GM21576 (cell line): Measurements from ENCODE around the gene LRRD1.
"Not testable (repeated sequence)": the region's sequence is repeated elsewhere in the genome, so short reads cannot be mapped to it uniquely, and the experiment has no call there.

ENCODE experiments used
- ATAC-seq: cut with Tn5 transposase; IDR thresholded peaks from one replicate; pipeline ENCODE4 v1.9.1; 2021; ENCODE audit warnings: mild to moderate bottlenecking, moderate library complexity; ENCODE audit not compliant: unreplicated experiment

The LRRD1 gene

GRCh38 chr7:92142791-92143190 lies 36.2 kb downstream of the LRRD1 start:
- not testable (repeated sequence) for ATAC-seq

DNA sequence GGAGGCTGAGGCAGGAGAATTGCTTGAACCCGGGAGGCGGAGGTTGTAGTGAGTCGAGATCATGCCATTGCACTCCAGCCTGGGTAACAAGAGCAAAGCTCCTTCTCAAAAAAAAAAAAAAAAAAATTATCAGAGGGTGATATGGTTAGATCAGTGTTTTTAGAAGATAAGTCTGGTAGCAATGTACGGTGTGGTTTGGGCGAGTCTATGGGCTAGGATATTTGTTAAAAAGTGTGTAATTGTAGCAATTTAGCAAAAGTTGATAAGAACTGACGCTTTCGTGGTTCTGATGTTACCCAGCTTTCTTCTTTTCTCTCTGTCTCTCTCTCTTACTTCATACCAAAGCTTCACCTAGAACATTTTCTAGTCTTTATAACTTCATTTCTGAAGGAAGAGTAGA lies 37.8 kb downstream of the LRRD1 start:
- ATAC-seq = no peak

GRCh38 chr7:92137557-92137956 lies 41.4 kb downstream of the LRRD1 start:
- no peak for ATAC-seq

DNA sequence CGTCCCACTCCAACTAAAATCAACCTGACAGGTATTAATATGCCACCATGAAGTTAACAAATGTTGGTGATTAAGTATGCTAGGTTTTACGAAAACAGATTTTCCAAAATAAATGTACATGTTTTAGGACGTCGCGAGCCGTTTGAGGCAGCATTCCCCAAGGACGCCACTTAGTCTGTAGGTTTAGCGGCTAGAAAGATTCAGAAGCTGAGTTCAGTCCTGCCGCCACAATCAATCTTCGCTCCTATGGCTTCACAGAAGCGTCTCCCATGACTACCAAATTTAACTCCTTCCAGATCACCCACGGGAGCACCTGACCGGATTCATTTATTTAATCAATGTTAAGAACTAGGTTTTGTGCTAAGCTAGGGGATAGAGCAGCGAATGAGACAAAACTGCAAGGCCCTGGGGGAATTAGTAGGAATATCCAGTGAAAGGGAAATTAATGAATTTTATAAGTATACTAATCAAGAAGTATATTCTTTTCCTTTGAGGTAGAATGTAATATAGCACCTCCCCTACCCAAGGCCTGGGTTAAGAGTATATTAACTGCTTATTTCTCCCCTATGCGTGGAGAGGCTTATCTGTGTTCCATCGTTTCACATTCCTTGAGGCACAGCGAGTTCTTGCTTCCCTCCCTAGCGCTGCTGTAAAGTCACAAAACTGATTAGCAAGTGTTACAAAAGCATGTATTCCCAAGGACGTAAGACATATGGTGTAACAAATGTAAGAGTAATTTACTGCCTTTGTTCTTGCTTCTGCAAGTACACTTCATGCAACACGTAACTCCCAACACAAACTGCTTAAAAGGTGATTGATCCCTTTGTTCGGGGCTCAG lies 43.7 kb downstream of the LRRD1 start:
- ATAC-seq = no peak

DNA sequence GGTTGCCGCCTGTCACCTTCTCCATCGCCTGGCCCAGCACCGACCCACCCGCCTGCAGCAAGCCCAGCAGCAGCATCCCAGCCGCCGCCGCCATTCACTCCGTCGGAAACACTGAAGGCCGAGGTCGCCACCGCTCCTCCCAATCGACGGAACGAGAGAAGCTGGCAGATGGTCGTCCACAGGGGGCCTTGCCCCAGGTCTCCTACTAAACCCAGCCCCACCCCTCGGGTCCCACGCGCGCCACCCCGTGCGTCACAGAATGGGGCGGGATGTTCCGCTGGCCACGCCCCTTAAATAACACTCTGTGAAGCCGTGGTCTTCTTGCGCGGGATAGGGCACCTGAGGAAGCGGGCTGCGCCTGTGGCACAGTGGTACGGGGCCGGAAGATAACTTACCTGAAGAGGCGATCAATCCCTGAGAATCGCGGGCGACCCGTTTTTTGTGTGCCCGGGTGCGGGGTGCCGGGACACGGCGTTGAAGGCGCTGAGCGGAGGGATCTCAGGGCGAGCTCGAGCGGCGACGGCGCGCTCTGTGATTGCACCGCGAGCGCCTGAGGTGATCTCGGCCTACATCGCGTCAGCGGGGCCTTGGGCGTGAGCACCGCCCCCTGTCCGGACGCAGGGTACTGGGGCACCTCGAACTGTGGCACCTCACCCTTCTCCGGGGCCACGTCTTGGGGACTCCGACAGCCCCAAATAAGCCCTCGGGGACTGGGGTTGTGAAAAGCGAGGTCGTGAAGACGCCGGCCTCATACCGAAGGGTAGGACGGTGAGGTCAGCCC lies 44.5 kb downstream of the LRRD1 start, which contains the start of gene CYP51A1:
Gene CYP51A1, minus strand, starts transcription at position 207 of the 781 bp plus-strand sequence. Its CDS starts 113 bp downstream, at position 94.
- peak; percentile 88 for ATAC-seq

DNA sequence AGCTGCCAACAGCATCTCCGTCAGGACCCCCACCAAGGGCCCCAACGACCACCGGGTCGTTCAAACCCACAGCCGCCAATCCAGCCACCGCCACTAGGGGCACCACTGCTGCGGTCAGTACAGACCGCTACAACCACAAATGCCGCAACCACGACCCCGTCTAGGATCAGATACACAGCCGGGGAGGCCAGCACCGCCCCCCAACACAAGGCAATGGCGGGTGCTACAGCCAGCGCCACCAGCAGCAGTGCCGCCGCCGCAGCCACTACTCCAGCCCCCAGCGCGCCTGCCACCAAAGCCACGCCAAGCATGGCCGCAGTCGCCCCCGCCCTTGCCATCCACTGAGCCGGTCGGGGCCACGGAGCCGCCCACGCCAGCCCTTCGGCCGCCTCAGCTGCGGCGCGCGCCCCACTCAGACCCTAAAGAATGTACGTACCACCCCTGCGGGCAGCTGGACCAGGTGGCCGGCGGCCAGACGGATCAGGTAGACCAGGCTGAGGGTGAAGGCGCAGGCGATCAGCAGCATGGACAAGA lies 45.1 kb downstream of the LRRD1 start:
- ATAC-seq = peak; percentile 29

- peak; percentile 16 for ATAC-seq
These were observed 45.7 kb downstream of the LRRD1 start for GRCh38 chr7:92133133-92133736.

DNA sequence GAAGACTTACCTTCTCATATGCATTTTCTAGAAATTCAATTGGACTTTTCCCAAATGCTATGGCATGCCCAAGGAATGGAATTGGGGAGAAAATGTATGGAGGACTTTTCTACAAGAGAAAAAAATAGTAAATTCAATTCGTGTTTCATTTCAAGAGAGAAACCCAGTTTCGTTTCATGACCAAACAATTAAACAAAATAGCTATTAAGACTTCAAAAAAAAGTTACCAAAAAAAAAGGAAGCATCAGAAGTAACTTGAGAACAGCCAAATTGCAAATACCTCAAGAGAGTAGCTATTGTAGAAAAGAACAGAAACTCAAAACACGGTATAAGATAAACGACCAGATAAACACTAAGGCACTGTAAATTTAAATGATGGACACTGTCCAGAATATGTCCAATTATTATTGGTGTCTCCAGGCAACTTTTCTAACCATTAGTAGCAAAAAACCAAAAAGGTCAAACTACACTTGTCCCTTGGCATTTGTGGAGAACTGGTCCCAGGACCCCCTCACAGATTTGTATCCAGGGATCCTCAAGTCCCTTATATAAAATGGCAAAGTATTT lies 47.1 kb downstream of the LRRD1 start:
- ATAC-seq = no peak

GRCh38 chr7:92131093-92131492 lies 47.8 kb downstream of the LRRD1 start:
- ATAC-seq = no peak

GRCh38 chr7:92121681-92122080 lies 57.3 kb downstream of the LRRD1 start:
- ATAC-seq = no peak

GRCh38 chr7:92119213-92119759 lies 59.7 kb downstream of the LRRD1 start:
- ATAC-seq = no peak

GRCh38 chr7:92116949-92117348 lies 62.0 kb downstream of the LRRD1 start:
- no peak for ATAC-seq

DNA sequence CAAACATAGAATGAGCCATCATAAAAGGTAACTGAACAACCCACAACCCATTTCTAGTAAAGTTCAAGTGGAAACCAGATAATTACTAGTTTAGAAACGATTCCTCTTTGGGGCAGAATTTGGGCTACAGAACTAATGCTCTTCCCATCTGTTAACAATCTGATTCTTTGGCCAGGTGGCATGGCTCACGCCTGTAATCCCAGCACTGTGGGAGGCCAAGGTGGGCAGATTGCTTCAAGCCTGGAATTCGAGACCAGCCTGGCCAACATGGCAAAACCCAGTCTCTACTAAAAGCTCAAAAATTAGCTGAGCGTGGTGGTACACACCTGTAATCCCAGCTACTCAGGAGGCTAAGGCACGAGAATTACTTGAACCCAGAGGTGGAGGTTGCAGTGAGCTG lies 63.1 kb downstream of the LRRD1 start:
- ATAC-seq = no peak

DNA sequence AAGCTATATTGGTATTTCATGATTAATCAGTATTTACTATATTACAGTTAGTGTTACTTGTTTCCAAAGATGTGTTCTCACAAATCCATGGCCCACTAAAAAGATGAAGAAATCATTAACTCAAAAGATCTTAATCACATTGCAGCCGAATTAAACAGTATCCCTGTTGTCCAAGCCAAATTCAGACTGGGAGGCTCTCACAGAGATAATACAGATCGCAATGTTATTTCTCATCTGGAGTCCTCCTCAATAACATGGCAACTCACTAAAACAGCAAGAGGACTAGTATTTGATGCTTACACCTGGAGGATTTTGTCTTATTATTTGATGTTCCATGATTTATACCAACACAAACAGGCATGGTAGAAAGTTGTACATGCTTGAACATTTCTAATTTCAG lies 68.1 kb downstream of the LRRD1 start:
- no peak for ATAC-seq

- no peak for ATAC-seq
These were observed 70.1 kb downstream of the LRRD1 start for GRCh38 chr7:92108821-92109220.

DNA sequence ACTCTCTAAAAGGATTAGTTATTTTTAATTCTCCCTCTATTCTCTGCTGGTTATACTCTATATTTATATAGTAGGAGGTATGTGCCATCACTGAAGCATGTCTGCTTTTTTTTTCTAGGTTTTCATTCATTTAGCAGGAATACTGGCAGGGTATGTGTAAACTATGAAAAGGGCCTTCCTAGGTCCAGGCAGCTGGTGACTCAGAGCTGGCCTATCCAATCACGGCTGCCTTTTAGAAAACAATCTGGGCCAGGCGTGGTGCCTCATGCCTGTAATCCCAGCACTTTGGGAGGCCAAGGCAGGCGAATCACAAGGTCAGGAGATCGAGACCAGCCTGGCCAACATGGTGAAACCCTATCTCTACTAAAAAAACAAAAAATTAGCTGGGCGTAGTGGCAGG lies 76.1 kb downstream of the LRRD1 start:
- ATAC-seq = not testable (repeated sequence)

- no peak for ATAC-seq
These were observed 78.4 kb downstream of the LRRD1 start for GRCh38 chr7:92100534-92100933.

GRCh38 chr7:92095380-92095779 lies 83.6 kb downstream of the LRRD1 start:
- no peak for ATAC-seq
